Stimulated activated CD4-positive, alpha-beta T cell treated with anti-CD3 and anti-CD28 coated beads, Interleukin-4, amount 100 ng/mL, for 24 hours (primary cell): ENCODE measurements around the gene ZBP1.

ENCODE experiments used
- DNase-seq: peaks from one replicate; pipeline ENCODE4 v3.0.0-alpha.2; 2020

Gene ZBP1

DNA sequence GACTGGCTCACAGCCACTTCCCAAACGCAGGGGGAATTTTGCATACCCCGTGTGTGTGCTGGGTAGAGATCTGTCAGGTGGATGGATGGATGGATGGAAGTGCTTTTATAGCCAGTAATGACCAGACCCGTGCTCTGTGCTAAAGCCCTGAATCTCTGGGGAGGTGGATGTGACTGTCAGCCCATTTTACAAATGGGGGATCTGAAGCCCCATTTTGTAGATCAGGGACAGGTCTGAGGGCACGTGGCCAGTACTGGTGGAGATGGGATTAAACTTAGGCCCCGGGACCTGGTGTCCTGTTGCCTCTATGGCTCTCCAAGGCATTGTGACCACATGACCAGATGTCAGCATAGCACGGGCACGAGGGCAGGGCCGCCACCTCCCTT, 38.2 kb upstream of the ZBP1 start:
- no peak for DNase-seq

DNA sequence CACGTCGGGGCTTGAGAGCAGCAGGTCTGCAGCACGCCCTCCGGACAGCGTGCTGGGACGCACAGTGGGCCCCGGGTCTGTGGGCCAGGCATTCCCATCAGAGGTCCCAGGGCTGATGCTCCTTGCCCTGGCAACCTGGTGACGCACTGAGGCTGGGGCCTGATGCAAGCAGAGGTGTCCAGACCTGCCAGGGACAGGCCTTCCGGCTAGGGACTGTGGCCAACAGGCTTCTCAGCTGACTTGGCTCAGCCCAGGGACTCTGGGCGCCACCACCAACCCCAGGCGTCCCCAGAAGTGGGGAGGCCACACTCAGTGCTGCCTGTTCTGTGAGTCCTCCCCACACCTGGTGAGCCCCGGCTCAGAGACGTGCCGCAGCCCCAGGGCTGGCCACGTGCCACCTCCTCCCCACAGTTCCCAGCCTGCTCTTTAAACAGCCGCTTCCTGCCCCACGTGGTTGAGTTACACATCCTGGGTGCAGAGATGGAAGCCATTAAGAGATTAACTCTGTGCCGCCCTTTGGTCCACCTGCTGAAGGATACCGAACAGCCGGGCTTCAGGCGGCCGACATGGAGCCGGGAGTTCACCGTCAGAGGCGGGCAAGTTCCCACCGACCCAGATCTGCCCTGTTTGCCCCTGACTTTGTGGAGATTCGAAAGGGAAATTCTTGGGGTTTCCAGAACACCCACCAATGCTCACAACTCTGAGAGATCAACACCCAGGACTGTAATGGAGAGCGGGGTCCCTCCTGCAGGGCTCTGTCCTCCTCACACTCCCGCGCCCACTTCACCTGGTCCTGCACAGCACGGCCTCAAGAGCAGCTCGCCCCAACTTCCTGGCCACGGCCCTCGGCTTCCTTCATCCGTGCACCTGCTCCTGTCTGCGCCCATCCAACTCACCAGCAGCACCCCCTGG, 37.6 kb upstream of the ZBP1 start:
- peak; percentile 38 for DNase-seq

DNA sequence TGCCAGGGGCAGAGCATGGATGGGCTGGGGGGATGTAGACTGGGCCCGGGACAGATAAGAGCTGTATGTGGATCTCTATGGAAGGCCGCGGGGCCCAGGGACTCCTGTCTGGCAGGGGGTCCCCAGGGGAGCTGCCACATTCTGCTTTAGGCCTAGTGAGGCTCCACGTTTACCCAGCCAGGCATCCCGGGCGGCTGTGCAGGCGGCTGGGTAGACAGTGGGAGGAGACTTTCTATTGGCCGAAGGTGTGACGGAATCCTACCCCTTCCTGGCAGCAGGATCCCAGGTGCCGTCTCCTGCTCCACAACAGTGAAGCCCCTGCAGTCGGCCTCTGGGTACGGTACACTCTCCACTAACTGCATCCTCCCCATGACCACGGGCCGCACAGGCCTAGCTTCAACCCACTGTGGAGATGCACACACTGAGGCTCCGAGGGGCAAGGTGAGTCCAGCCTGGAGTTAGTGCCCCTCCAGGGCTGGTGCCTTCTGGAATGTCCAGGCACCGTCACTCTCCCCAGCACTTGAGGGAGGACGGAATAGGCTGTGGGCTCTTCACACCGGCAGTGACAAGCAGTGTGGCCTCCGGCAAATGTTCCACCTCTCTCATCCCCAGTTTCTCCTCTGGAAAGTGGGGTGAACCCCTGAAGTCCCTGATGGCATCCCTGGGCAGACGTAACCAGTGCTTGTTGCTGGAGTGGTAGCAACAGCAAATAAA, 36.8 kb upstream of the ZBP1 start:
- no peak for DNase-seq

DNA sequence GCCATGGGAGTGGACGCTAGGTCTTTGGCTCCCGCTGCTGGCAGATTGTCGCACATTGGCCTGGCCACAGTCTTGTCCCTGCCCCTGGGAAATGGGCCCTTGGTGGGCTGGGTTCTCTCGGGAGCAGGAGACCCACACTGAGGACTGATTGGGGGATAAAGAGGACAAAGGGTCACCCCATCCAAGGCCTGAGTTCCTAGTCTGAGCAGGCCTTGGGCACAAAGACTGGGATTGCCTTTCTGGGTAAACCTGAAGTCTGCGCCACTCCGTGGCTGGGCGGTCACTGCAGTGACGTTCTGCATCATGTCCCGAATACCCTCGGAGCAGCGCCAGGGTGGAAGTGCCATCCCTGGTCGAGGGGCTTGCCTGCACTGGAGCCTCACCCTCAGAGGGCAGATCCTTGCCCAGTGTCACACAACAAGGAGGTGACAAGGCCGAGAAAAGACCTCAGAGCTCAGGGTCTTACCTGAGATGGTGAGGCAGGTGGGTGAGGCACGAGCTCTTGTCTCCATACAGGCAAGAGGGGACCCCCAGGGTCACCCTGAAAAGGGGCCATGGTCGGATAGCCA, 36.1 kb upstream of the ZBP1 start:
- DNase-seq: no peak

DNA sequence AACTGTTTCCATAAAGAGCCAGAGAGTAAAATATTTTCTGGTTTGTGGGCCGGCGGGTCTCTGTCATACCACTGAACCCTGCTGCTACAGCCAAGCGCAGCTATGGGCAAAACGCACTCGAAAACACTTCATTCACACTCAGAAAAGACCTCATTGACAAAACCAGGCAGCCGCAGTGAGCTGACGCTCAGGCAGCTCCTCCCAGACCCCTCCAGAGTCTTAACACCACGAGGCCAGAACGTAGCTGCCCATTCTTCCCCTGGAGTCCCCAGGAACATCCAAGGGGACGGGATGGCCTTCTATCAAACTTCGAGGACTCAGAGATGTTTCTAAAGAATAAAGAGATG, 35.6 kb upstream of the ZBP1 start:
- no peak for DNase-seq

DNA sequence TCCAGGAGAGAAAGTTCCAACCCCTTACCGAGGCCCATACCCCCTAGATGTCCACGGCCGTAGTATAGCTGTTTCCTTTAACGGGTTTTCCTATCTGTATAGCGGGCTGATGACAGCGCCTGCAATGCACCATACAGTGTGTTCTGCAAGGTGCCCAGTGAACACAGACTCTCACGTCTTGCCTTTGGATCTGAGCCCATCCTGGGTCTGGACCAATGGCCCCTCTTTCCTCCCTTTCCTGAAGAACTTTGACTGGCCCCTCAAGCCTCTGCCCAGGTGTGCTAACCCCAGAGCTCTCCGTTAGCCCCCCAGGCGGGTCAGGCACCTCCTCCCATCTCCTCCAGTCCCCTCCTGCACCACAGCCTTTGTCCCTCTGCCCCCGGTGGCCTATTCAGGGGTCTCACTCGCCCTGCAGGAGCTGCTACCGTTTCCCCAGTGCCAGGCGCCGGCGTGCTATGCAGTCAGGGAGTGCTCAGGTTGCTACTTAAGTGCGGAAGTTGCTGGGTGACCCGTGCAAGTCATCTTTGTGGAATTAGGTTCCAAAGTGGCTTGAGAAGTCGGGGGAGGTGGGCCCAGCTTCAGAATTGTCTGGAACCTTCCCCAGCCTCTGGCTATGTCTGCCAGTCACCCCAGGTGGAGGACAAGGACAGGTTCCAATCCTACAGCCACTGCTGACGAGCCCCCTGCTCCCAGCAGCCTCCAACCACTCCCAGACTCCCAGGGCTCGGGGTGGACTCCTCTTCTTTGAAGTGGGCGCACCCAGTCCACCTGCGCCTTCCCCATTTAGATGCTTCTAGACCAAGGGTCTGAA, 35.0 kb upstream of the ZBP1 start:
- DNase-seq: no peak

DNA sequence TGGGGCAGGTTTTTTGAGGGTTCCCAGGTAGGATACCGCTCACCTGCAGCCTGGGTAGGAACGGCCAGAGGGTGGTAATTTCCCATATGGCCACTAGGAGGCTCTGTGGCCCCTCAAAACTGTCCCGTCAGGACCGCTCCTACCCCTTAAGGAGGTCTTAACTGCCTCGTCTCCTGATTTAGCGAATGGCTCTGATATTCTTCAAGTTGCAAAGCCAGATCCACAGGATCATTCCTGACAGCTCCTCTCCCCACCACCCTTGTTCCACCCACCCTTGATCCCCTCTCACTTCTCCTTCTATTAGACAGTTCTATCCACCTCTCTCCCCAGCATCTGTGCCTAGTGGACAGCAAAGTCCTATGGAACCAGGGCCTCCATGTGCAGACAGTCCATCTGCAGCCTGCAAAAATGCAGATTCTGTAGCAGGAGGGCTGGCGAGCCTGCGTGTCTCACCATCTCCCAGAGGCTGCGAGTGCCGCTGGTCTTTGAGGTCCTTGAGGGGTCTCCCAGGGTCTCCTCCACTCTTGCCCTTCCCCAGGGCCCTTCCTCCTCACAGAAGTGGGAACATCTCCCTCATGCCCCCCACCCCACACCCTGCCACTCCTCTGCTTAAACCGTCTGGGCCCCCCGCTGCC, 34.3 kb upstream of the ZBP1 start:
- DNase-seq: peak; percentile 64

DNA sequence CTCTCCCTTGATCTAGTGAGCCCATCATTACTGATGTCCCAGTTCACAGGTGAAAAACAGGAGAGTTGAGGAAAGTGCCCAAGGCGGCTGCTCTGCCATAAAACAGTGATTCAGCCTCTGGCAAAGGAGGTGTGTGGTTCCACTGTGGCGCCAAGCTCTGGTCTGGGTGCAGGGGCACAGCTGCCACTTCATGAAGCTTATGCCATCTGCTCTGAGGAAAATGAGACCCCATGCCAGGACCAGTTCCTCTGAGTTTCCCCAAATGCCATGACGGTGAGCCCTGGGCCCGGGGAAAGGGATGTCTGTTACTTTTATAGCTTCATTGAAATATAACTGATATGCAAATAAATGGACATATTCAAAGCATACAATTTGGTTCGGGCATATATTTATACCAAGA, 33.7 kb upstream of the ZBP1 start:
- DNase-seq: no peak

DNA sequence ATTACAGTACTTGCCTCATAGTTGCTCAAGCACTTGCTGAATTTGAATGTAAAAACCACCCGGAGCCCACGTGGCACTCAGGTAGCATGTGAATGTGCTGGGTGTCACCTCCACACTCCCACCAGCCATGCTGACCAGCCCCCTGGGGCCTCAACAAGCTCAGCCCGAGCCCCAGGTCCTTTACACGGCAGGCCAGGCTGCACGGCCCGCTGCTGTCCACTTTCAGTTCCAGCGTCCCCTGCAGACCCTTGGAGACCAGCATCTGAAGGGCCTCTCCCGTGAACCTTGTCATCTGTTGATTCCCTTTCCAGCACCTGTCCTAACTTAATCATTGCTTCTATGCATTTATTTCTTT, 33.3 kb upstream of the ZBP1 start:
- peak; percentile 1 for DNase-seq

DNA sequence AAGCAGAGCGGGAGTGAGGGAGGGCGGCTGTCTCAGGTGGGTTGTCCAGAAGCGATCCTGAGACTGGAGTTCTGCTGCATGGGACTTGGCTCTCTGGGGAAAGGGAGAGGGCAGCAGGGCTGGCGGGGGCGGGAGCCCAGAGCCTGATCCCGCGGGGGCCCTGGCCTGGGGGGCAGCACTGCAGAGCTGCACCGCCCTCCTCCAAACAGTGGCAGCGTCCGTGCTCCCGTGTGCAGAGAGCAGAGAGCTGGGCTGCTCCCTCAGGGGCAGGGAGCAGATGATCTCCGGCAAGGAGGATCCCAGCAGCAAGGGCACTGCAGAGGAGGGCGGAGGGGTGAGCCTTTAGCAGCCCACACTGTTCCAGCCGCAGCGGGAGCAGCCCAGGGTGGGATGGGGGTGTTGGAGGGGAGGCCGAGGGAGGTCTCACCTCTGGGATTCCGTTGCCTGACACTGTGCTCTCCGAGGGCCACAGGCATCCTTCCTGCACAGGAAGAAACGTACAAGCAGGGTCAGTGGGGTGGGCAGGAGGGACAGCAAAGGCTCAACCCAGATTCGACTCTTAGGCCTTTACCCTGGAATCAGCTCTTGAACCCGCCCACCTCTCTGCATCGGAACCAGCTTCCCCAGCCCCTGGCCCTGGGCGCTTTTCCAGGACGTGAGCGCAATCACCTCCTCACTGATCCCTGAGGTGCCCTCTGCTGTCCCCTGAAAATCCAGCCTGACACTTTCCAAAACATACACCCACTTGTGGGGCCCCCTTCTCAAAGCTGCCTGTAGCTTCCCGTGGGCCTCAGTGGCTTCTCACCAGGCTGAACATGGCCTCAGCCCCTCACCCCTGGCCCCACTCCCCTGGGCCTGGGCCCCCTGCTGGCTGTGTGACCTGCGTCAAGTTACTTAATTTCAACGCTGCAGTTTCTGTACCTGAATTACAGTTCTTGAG, 32.6 kb upstream of the ZBP1 start:
- DNase-seq: peak; percentile 1

DNA sequence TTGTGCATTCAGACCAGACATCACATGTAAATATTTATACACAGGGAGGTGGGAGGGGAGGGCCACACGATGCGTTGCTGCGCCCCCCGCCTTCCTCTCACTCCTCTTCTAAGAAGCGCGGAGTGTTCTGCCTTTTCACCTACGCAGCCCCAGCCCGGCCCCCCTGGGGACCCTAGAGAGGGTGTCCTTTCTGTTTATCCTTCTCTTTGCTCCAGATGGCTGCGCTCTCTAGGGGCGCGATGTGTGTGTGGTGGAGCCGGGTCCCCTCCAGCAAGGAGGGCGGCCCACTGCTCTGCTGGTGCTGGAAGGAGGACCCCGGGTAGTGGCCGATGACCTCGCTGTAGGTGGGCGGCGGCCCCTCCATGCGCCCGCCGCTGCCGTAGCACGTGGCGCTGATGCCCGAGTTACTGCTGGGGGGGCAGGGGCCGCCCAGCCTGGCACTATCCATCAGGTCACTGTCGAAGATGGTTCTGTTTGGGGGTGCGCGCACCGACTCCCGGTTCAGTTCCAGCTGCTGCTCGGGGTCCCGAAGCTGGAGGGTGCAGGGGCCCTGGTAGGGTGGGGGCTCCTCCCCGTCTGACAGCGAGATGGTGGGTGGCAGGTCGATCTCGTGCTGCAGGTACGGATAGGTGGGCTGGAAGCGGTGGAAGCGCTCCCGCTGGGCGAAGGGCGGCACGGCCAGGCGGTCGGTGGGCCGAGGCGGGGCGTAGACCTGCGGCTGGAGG, 31.8 kb upstream of the ZBP1 start:
- DNase-seq: no peak

DNA sequence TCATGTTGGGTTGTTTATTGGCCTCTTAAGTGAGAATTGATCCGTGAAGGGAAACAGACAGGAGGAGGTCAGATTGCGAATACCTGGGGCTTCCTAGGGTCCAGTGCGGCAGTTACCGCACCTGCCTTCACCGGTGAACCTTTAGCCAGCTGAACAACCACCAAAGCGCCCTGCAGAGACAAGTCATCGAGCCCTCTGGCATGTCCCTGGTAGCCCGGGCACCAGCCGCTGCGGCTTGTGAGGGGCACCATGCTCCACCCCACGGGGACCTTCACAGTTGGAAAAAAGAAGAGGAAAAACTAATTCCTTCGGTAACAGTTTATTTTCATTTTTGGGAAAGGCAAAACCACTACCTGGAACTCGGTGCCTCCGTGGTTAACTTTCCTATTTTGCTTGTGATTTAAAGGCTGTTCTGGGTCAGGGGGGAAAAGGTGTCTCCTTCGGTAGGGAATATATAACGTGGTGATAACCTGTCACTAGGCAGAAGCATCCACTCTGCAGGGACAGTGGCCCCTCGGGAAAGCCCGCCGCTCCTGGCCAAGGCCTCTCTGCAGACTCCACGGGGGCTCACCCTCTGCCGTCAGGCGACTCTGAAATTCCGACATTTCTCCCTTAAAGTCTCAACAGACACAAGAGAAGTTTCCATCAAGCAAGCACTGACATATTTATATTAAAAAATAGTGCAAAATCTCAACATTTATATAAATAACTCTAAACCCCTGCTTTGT, 30.7 kb upstream of the ZBP1 start:
- peak; percentile 1 for DNase-seq

DNA sequence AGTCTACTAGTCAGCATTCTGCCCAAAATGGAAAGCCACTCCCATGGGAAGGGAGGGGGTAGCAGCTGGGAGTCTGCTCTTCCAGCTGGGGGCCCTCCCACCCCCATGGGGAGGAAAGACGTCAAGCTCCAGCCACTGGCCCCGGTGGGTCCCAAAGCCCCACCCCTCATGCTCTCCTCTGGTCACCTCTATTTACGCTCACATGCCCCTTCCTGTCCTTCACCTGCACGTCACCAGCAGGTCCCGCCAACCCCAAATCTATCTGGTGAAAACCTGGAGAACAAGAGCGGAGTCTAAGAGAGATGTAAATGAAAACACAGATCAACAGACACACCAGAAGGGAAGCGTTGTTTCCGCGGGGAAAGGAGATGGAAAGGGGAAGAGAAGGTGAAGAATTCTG, 30.0 kb upstream of the ZBP1 start:
- no peak for DNase-seq

DNA sequence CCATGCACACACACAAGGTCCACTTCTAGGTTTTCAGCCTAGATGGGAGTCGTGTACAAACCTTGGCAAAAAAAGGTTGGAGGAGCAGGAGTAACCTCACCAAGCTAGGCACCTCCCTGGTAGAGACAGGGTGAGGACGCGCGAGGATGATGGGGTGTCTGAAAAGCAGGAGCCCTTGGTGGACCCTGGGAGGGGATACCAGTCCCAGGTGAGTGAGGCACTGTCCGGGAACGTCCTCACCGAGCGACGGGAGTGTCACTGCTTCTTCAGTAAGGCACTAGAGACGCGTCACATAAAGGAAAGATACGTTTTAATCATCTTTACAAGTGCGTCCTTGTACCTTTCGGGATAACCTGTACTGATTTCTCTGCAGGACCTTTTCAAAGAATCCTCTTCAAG, 29.4 kb upstream of the ZBP1 start:
- no peak for DNase-seq

DNA sequence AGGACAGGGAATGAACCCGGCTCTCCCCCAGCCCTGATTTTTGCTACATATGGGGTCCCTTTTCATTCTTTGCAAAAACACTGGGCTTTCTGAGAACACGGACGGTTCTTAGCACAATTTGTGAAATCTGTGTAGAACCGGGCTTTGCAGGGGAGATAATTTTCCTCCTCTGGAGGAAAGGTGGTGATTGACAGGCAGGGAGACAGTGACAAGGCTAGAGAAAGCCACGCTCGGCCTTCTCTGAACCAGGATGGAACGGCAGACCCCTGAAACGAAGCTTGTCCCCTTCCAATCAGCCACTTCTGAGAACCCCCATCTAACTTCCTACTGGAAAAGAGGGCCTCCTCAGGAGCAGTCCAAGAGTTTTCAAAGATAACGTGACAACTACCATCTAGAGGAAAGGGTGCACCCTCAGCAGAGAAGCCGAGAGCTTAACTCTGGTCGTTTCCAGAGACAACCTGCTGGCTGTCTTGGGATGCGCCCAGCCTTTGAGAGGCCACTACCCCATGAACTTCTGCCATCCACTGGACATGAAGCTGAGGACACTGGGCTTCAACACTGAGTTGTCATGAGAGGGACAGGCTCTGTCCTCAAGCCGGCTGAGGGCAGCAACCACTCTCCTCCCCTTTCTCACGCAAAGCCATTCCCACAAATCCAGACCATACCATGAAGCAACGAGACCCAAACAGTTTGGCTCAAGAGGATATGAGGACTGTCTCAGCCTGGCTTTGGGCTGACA, 28.8 kb upstream of the ZBP1 start:
- DNase-seq: no peak

DNA sequence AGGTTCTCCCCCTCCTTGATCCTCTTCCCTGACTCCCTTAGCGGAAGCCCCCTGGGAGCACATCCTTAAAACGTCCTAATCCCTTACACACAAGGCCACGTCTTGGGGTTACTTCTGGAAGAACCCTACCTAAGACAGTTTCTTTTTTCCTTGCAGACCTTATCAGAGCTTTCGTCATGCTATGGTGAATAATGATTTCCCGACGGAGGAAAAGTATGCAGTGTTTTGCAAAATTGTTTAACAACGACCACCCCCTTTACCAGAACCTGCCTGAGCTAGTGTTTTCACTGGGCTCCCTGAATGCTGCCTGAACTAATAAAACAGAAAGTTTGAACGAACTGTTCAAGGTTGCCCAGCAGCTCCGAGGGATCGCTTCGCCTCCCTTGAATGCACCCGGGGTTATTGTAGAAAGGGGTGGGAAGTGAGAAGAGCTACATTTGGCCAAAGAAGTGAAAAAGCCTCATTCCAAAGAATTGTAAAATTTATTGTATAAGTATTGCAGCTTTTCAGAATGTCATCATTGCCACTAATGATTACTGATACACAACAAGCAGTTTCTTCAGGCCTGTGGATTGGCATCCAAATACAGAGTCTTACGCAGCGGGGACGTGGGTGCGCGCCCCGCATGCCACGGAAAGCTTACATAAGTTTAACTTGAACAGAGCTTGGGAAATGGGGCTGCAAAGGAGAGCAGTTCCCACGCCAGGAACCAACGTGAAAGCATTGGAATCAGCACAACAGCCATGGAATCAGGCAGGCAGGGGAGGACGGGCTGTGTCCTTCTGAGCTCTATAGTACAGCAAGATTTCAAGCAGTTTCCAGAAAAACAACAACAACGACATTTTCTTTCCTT, 27.9 kb upstream of the ZBP1 start:
- DNase-seq: no peak

DNA sequence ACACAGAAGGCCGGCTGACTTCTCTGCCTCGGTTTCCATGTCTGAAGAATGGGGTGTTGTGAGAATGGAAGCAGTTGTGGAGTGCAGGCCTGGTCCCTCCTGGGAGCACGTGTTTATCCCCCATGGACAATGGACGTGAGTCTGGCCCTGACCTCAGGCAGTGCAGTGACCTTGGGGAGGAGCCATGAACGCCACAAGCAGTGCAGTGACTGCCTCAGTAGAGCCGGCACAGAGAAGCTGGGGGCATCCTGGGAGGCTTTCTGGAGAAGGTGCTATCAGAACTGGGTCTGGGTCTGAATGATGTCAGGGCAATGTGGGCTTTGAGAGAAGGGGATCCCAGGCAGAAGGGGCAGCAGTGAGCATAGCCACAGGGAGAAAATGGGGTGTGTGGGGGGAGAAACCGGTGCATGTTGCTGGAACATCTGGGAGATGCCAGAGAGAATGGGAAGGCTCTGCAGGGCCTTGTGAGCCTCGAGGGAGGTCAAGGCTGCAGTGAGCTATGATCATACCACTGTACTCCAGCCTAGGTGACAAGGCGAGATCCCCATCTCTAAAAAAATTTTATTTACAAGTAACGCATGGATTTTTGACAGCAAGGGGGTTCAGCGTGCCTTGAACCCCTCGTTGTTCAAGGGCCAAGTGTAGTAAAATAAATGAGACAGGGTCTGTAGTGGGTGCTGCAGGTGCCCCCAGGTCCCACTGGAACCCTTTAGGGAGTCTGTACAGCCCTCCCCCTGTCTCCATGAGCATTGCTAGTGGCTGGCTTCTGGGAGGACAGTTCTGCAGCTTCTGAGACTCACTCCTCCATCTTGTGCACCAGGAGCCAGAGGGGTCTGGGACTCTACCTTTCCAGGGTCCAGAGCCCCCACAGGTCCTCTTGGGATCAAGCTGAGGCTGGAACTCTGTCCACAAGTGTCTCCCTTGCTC, 27.0 kb upstream of the ZBP1 start:
- DNase-seq: no peak

DNA sequence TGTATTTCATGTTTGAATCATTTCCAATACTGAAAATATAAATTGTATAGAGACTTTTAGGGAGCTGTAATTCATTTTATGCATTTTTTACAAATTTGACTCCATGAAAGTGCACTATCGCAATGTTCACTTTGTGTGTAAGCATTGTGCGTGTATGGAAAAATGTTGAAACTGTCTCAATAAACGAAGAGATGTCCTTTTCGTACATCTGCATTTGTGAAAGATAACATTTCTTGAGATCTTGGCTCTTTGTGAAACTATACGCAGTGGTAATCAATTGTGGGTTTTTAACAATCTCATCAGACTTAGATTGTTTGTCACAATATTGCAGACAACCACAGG, 18.6 kb upstream of the ZBP1 start:
- no peak for DNase-seq
